ENCODE data around the gene SUZ12.

SUZ12 gene

DNA sequence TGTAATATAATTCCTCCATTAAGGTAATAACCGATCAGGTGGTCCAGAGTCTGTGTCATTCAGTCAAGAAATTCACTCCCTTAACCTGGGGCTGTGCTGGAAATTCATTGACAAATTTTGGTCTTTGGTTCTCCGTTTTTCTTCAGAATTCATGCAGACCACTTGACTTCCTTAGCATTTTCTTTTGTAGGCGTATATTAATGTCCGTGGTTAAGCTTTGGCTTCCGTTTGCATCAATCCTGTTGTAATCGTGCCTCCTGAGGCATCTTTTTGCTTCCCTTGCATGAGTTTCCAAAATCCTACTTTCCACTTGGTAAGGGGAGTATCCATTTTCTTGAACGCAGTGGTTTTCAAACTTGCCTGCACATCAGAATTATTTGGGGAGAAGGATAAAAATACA is 79.4 kb downstream of the SUZ12 start:
- no peaks in the 10 kb centered on the region for H3K9me3 ChIP-seq (ENCODE audit: control insufficient read depth, insufficient read depth, low read depth, low read length)
- ChIA-PET POLR2A (interaction anchor here (1.6 kb wide), 1 partner anchor 9 kb away, joined by 5 read pairs; the partner anchor contains the start of gene LRRC37B), CTCF (interaction anchor here (0.7 to 1.7 kb wide), 2 partner anchors 9 to 124 kb away, joined by 3 to 11 read pairs; partner anchors contain the start of gene LRRC37B)
- no peak overlapping the region for H3K27ac ChIP-seq (ENCODE audit: extremely low read depth, low read depth, low read length)
- TF ChIP-seq KLF7 (tag by site-specific recombination; IDR thresholded peaks at IDR 0.05; ENCODE audit: borderline replicate concordance), result no peak
- no peak for TF ChIP-seq ZNF639 (tag by site-specific recombination; IDR thresholded peaks at IDR 0.05)
- TF ChIP-seq ZBTB20 (tag by site-specific recombination; IDR thresholded peaks at IDR 0.05), result no peak
- TF ChIP-seq GLI4 (tag by site-specific recombination; IDR thresholded peaks at IDR 0.05), result no peak
- TF ChIP-seq TSHZ1 (tag by site-specific recombination; IDR thresholded peaks at IDR 0.05; ENCODE audit: borderline replicate concordance), result no peak
- no peak for TF ChIP-seq ZNF555 (tag by site-specific recombination; conservative IDR thresholded peaks at IDR 0.05)
- no peak for TF ChIP-seq IKZF3 (tag by site-specific recombination; IDR thresholded peaks at IDR 0.05)
- TF ChIP-seq ZNF704 (tag by site-specific recombination; IDR thresholded peaks at IDR 0.05), result no peak
- no peak for TF ChIP-seq ZSCAN16 (tag by site-specific recombination; IDR thresholded peaks at IDR 0.05)
- peaks cover 4 to 13% of the 10 kb centered on the region in 2 experiments; a peak in 2 of 3 replicates for H3K36me3 ChIP-seq (ENCODE audit: control insufficient read depth in 2 of 2, insufficient read depth in 1 of 2, low read length in 2 of 2)
- no peak overlapping the region for H3K4me3 ChIP-seq (ENCODE audit: low read depth, low read length)
- H3K4me1 ChIP-seq (ENCODE audit: control insufficient read depth, insufficient read depth, low read length), result peaks cover 17% of the 10 kb centered on the region

GRCh38 chr17:32019228-32019627 is 82.4 kb downstream of the SUZ12 start:
- no peaks in the 10 kb centered on the region for H3K9me3 ChIP-seq (ENCODE audit: control insufficient read depth, insufficient read depth, low read depth, low read length)
- no peak overlapping the region for H3K4me3 ChIP-seq (ENCODE audit: low read depth, low read length)
- CTCF ChIA-PET, result interaction anchor here (1.2 kb wide), 1 partner anchor 121 kb away, joined by 3 read pairs; no protein-coding TSS in a partner anchor
- no peak overlapping the region for H3K27ac ChIP-seq (ENCODE audit: extremely low read depth, low read depth, low read length)
- H3K4me1 ChIP-seq (ENCODE audit: control insufficient read depth, insufficient read depth, low read length), result peaks cover 17% of the 10 kb centered on the region
- TF ChIP-seq ZNF645 (tag by site-specific recombination; IDR thresholded peaks at IDR 0.05), result no peak
- TF ChIP-seq, protein P1, sequence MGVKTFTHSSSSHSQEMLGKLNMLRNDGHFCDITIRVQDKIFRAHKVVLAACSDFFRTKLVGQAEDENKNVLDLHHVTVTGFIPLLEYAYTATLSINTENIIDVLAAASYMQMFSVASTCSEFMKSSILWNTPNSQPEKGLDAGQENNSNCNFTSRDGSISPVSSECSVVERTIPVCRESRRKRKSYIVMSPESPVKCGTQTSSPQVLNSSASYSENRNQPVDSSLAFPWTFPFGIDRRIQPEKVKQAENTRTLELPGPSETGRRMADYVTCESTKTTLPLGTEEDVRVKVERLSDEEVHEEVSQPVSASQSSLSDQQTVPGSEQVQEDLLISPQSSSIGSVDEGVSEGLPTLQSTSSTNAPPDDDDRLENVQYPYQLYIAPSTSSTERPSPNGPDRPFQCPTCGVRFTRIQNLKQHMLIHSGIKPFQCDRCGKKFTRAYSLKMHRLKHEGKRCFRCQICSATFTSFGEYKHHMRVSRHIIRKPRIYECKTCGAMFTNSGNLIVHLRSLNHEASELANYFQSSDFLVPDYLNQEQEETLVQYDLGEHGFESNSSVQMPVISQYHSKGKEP (tag by site-specific recombination; IDR thresholded peaks at IDR 0.05), result peak; percentile 67; the same call in 1 of the 2 replicates
- TF ChIP-seq, protein P2, sequence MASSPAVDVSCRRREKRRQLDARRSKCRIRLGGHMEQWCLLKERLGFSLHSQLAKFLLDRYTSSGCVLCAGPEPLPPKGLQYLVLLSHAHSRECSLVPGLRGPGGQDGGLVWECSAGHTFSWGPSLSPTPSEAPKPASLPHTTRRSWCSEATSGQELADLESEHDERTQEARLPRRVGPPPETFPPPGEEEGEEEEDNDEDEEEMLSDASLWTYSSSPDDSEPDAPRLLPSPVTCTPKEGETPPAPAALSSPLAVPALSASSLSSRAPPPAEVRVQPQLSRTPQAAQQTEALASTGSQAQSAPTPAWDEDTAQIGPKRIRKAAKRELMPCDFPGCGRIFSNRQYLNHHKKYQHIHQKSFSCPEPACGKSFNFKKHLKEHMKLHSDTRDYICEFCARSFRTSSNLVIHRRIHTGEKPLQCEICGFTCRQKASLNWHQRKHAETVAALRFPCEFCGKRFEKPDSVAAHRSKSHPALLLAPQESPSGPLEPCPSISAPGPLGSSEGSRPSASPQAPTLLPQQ (tag by site-specific recombination; IDR thresholded peaks at IDR 0.05), result no peak
- POLR2A ChIA-PET, result no interaction called here
- peaks cover 4 to 23% of the 10 kb centered on the region in 2 experiments; a peak in 1 of 3 replicates for H3K36me3 ChIP-seq (ENCODE audit: control insufficient read depth in 2 of 2, insufficient read depth in 1 of 2, low read length in 2 of 2)
